Measurements from ENCODE around the gene HDHD5.
A peak's percentile ranks its signal among the peaks of the same experiment; 100 is the strongest.

Gene HDHD5
- 27.2 reads per million, percentile 54 among the genes with 10 or more reads in this experiment for total RNA-seq

- DNase-seq = peak; percentile 91
Observed at GRCh38 chr22:17158568-17159503, at the start of gene HDHD5. TSS of gene HDHD5 (minus strand) at chr22:17159277. CDS start at chr22:17159251, 26 bp downstream.

GRCh38 chr22:17205432-17205831, 46.4 kb upstream of the HDHD5 start:
- no peak for DNase-seq

DNA sequence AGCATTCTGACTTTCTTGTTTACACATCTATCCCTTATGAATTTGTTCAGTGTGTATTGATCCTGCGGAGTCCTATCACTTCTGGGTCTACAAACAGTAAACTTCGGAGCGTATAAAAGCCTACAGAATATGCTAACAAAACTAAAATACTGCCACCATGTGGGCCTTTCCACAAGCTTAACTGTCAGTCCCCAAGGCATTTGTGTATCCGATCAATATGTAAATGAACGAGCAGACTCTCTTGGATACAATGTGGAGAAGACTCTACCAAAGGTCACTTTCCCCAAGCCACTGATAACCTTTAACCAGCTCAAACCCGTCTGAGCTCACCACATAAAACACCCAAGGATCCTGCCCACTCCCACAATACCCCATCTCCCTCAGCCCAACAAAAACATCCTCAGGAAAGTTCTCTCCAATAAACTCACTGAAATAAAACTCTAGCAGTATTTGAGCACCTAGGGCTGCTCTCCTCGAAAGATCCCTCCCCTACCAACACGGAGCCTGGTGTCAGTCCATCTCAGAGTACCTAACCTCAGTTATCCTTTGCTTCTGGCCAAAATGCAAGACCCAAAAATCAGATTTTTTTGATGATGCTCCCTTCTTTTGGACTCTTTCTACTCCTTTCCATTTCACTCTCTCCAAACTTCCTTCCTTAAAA, 42.3 kb upstream of the HDHD5 start:
- no peak for DNase-seq

DNA sequence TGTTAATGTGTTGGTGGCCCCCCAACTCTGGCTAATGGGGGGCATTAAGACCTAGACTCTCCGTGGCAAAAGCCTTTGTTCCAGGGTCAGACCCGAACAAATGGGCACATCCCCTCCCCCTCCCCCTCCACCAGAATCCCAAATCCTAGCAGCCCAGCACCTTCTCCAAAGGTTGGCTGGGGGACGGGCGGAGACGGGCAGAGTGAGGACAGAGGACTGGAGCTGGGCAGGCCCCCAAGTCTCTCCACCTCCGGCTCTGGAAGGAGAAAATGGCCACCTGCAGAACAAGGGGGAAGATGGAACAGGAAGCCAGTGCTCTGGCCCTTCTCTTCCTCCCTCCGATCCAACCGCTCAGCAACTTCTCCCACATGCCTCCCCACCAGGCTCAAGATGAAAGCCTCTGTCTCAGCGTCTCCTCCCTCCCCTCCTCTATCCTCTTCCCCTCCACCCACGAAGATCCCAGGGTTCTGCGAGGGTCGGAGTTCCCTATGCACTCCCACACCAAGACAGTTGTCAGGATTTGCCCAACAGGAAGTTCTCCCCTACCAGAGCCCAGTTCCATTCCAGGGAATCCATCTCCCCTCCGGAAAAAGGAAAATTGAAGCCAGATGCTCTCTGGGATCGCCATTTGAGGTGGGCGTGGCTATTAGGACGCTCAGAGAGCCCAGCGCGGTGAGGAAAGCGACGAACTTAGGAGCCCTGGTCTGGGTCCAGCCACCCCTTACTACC, 40.1 kb upstream of the HDHD5 start:
- DNase-seq = no peak

DNA sequence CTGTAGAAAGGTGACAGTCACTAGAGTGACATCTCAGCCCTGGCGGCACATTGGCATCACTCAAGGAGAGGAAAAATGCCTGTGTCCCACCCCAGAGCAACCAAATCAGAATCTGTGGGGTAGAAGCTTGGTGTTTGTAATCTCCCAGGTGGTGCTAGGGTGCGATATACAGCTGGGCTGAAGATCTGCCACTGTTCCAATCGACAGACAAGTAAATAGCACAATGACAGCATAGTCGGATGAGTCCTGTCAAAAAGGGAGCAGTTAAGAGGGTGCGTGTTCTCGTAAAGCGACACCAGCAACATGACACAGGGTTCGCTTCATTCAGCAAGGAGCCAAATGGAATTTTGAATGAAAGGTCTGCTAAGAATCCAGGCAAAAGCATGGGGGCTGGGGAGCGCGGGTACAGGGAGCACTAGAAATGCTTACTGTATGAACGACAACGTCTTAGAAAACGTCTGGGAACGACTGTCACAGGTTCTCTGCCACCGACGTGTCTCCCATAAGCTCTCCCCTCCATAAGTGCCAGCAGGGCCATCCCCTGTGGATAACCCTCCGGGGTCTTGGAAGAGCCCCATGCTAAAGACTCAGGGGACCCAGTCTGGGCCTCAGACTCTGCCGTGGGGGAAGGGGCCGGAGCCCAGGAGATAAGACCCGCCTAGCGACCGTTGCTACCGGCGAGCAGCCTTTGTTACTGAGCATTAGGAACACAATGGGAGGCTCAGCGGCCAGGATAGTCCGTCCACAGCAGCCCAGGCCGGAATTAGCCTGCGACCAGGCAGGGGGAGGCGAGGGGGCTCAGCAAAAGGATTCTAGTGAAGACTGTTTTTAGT, 39.3 kb upstream of the HDHD5 start:
- no peak for DNase-seq

GRCh38 chr22:17194213-17194612, 35.1 kb upstream of the HDHD5 start:
- DNase-seq = no peak

DNA sequence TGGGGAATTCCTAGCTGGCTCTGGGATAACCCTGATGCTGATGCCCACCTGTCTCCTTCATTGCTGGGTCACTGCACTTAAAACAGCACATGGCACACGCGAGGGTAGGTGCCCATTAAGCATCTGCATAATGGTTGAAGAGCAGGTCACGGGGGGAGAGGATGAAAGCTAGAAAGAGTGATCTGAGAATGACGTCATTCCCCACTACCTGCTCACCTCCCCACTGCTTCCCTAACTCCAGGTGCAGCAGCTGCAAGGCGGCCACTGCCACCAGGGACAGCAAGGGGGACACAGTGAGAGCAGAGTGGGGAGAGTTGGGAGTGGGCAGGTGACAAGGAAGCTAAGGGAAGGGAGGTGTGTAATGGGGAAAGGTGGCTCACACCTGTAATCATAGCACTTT, 33.1 kb upstream of the HDHD5 start:
- no peak for DNase-seq

- DNase-seq = no peak
Observed at GRCh38 chr22:17191163-17191784, 32.2 kb upstream of the HDHD5 start.

GRCh38 chr22:17190702-17191101, 31.6 kb upstream of the HDHD5 start:
- no peak for DNase-seq

DNA sequence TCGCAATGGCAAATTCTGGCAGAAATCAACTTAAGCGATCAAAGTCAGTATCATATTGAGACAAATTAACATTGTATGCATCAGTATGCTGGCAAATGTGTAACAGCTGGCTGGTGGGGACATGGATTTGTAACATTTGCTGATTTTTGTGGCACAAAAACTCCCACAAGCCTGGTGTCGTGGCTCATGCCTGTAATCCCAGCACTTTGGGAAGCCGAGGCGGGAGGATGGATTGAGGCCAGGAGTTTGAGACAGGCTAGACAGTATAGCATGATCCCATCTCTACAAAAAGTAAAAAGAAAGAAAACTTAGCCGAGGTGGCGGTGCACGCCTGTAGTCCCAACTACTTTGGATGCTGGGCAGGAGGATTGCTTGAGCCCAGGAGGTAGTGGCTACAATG, 17.6 kb upstream of the HDHD5 start:
- DNase-seq = no peak

GRCh38 chr22:17172029-17172833, 13.2 kb upstream of the HDHD5 start:
- no peak for DNase-seq

DNA sequence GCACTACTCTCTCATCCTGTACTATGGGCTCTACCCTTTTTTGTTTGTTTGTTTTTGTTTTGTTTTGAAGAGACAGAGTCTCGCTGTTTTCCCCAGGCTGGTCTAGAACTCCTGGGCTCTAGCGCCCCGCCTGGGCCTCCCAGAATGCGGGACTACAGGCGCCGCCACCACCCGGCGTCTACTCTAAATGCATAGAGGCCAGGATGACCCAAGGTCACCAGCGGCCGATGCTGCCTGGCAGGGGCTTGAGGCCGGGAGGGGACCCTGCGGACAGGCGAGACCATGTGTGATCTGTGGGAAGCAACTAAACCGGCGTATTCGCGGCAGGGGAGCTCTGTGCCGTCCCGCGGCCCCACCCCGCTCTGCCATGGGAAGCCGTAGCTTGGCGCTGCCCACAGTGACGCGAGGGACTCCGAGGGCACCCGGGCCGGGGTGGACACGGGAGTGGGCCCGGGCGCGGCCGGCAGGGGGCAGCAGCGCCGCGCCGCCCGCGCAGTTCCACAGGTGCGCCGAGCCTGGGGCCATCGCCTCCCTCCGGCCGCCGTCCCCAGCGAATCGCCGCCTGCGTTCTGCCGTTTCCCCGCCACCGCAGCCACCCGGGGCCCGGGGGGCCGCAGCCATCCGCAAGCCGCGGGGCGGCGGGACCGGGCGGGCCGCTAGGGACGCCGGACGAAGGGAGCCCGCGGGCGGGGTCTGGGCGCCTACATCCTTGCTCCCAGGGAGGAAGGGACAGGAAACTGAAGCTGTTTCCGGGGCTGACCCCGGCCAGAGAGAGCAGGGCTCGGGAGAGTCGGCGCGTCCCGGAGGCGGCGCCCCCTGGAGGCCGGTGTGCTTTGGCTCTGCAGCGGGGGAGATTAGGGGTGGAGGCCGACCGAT, 12.3 kb upstream of the HDHD5 start:
- DNase-seq = peak; percentile 60

GRCh38 chr22:17167486-17167885, 8.4 kb upstream of the HDHD5 start:
- DNase-seq = no peak

- DNase-seq = no peak
Observed at GRCh38 chr22:17164392-17165024, 5.4 kb upstream of the HDHD5 start.

- no peak for DNase-seq
Observed at GRCh38 chr22:17162731-17163130, 3.7 kb upstream of the HDHD5 start.

GRCh38 chr22:17161991-17162390, 2.9 kb upstream of the HDHD5 start:
- no peak for DNase-seq

GRCh38 chr22:17159504-17159951, 451 bp upstream of the HDHD5 start:
- DNase-seq = peak; percentile 9

GRCh38 chr22:17158176-17158567, 905 bp downstream of the HDHD5 start:
- no peak for DNase-seq

DNA sequence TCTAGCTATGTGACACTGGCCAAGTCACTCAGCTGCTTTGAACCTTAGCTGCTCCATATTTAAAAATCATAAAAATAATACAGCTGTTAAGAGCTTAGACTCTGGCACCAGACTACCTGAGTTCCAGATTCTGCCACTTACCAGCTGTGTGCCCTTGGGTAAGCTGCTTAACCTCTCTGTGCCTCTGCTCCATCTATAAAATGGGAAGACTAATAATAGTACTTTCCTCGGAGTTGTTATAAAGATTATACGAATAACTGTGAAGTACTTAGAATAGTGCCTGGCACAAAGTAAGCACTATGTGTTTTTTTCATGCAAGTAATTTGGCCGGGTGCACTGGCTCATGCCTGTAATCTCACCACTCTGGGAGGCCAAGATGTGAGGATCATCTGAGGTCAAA, 1.4 kb downstream of the HDHD5 start:
- DNase-seq = no peak
